ENCODE data around the gene KCNG1.

- no peak for TF ChIP-seq CTCF (IDR thresholded peaks at IDR 0.05)
- TF ChIP-seq ZFX (IDR thresholded peaks at IDR 0.05; ENCODE audit: borderline replicate concordance), result no peak
Measured at GRCh38 chr20:51042657-51043247, 19.8 kb upstream of the KCNG1 start.

Measured in 22Rv1 (cell line).